IPS-18c (cell line): ENCODE data around the gene TRIM3.

Experiments used
- H3K4me3 ChIP-seq: 2 replicates; pipeline ENCODE4 v1.7.0; 2013; ENCODE audit warnings: low read depth, mild to moderate bottlenecking, low read length, moderate library complexity; ENCODE audit not compliant: insufficient read depth
- H3K9me3 ChIP-seq: one replicate; pipeline ENCODE4 v1.6.1; 2013; ENCODE audit warnings: mild to moderate bottlenecking, low read length, moderate library complexity; ENCODE audit not compliant: control insufficient read depth, insufficient read depth

Gene TRIM3

GRCh38 chr11:6456361-6457073 lies 17.2 kb downstream of the TRIM3 start:
- no peaks in the 10 kb centered on the region for H3K9me3 ChIP-seq

GRCh38 chr11:6455070-6455469 lies 18.7 kb downstream of the TRIM3 start:
- no peak overlapping the region for H3K4me3 ChIP-seq

More at GRCh38 chr11:6456361-6457073, 17.2 kb downstream of the TRIM3 start:
- no peak overlapping the region for H3K4me3 ChIP-seq

DNA sequence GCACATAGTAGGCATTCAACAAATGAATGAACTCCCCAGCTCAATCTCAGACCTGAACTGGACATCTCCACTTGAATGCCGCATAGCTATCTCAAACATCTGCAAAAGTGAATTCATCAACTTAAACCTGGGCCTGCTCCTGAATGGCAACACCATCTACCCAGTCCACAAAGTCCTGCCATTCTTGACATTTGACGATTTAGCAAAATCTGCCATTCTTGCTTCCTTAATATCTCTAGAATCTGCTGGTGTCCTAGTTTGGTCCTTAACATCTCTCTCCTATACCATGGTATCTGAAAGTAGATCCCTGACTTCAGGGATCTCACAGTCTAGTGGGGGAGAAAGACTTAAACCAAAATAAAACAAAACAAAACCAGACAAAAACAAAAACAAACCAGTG lies 20.6 kb downstream of the TRIM3 start:
- no peak overlapping the region for H3K4me3 ChIP-seq
- no peaks in the 10 kb centered on the region for H3K9me3 ChIP-seq

More at GRCh38 chr11:6455070-6455469, 18.7 kb downstream of the TRIM3 start:
- H3K9me3 ChIP-seq = no peaks in the 10 kb centered on the region

- Histone ChIP-seq H3K4me3 (no peak overlapping the region), H3K9me3 (no peaks in the 10 kb centered on the region)
Measured at GRCh38 chr11:6452219-6452618, 21.5 kb downstream of the TRIM3 start.

DNA sequence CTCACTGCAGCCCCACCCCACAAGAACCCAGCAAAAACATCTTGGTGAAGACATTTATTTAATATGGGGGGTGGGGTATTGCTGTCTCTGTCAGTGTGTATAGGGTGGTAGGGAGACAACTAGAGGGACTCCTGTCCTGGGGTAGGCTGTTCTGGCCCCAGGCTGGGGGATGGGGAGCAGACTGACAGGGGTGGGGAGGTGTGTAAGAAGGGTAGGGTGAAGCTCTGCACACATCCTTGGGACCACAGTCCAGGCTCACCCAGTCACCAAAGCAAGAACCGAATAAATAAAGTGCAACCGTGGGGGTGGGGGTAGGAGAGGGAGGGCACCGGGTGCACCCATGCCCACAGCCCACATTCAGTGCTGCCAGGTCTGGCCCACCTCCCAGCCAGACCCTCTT lies 25.2 kb downstream of the TRIM3 start:
- H3K4me3 ChIP-seq = no peak overlapping the region
- no peaks in the 10 kb centered on the region for H3K9me3 ChIP-seq

DNA sequence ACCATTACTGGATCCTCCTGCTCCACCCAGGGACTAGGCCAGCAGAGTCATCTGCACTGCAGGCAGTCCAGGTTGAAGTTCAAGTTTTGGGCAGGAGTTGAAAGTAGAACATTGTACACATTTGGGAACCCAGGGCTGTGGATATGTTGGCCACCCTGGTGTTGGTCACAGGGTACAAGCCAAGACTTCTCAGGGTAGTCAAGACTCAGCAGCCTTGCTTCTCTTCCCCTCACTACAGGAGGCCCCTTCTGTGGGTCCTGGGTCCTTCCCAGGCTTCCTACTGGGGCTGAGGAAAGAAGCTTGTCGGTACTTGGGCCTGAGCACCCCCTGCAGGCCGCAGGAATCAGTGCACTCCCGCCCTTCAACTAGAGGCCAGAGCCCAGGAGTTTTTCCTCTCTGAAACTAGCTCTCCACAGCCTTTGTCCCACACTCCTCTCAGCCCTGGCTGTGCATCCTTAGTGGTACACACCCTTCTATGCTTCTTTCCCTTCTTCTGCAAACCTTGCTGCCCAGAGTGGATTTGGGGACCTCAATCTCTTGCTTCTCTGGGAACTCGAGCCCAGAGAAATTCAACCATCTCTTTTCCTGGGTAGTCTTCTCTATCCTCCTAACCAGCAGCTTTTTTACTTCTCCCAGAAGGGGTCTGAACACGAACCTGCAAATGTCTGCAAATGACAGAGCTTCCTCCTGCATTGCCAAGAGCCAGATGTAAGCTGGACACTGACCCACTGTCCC lies 30.3 kb downstream of the TRIM3 start:
- H3K4me3 ChIP-seq = no peak overlapping the region
- no peaks in the 10 kb centered on the region for H3K9me3 ChIP-seq

- H3K9me3 ChIP-seq = no peaks in the 10 kb centered on the region
- H3K4me3 ChIP-seq = no peak overlapping the region
Measured at GRCh38 chr11:6442441-6442840, 31.3 kb downstream of the TRIM3 start.

DNA sequence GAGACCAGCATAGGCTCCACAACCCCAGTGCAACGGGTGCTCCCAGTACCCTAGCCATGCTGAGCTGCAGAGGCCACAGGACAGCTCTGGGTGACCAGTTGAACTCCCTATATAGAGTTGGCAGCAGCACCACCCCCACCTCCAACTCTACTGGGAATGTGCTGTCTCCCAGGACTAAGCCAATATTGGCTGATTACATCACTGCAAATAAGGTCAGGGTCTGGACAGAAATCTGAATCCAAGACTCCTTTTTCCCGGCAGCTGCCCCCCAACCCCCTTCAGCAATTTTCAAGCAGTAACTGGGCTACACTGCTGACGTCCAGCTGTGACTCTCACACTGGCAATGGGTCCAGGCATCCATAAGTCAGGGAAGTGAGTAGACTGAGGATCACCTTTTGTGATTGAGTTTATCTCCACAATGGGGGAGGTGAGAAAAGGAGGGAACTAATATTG lies 32.8 kb downstream of the TRIM3 start, which contains the start of gene HPX:
TSS of gene HPX (minus strand) at position 82 of the 453 bp plus-strand sequence. CDS start at position 58, 24 bp downstream.
- H3K4me3 ChIP-seq = no peak within 1 kb of the TSS
- H3K9me3 ChIP-seq = no peaks in the 10 kb centered on the region

DNA sequence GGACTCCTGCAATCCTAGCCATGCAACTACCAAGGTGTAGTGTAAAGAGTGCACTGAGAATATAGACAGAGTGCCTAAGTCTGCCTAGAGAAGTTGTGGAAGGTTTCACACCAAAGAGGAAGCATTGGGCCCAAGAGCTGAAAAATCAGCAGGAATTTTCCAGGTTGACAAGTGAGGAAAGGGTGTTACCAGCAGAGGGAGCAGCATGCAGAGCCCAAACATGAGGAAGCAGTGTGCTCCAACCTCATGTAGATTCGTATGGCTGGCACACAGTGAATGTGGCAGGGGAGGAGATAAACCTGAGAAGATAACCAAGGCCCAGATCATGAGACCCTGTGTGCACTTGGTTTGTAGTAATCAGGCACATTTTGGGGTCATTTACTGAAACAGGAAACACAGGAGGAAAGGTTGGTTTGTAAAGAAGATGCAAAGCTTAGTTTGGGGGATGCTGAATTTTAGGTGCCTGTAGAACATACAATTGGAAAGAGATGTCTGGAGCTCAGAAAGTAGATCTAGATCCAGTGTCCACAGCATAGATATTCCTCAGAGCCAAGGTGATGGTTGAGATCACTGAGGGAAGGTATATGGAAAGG lies 34.7 kb downstream of the TRIM3 start:
- Histone ChIP-seq H3K9me3 (no peaks in the 10 kb centered on the region), H3K4me3 (no peak overlapping the region)

GRCh38 chr11:6437993-6438392 lies 35.7 kb downstream of the TRIM3 start:
- Histone ChIP-seq H3K9me3 (no peaks in the 10 kb centered on the region), H3K4me3 (no peak overlapping the region)

DNA sequence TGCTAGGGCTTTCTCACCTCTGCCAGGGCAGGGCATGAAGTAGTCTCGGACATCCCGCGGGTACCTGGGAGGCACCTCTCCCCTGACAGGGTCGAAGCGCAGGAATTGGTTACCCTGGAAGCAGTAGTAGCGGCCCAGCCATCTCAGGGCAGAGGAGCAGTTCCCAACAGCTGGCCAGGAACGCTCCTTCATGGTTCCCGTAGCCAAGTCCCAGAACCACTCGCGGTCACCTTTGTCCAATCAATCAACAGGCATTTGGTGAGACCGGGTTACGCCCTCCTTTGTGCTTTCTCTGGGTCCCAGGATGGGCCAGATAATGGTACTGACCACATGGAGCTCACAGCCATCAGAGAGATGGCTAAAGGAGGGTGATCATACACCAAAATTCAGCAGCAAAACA lies 36.3 kb downstream of the TRIM3 start:
- H3K4me3 ChIP-seq = no peak overlapping the region
- no peaks in the 10 kb centered on the region for H3K9me3 ChIP-seq

- no peak overlapping the region for H3K4me3 ChIP-seq
- no peaks in the 10 kb centered on the region for H3K9me3 ChIP-seq
Measured at GRCh38 chr11:6433998-6434660, 39.6 kb downstream of the TRIM3 start.

DNA sequence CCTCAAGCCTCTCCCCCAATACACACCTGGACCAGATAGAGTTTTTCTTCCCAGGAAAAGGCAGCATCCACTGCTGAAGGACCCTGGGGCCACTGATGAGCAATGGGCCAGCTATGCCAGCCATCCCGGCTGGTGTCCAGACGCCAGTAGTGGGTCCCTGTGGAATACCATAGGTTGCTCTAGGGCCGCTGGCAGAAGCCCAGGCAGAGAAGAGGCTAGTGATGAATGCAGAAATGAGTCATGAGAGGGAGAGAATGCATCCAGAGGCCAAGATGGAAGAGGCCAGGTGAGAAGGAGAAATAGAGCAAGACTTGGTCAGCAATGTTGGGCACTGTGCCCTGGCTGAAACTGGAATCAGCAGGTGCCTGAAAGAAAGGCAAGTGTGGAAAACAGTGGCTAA lies 41.9 kb downstream of the TRIM3 start:
- no peaks in the 10 kb centered on the region for H3K9me3 ChIP-seq
- no peak overlapping the region for H3K4me3 ChIP-seq

DNA sequence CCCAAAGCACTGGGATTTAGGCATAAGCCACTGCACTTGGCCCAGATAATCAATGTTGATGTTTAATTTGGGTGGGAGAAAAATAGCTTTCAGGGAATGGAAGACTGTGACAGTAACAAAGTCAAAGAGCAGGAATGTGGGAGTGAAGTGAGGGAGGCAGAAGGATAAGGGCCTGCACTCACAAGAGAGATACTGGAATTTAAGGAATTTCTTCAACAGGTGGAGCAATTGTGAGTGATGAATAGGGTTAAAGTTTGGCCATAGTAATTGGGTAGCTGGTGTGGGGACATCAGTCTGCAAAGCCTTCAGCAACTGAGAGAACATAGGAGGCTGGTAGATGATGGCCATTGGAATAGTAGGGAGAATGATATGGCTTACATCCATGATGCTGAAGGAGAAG lies 46.2 kb downstream of the TRIM3 start:
- H3K4me3 ChIP-seq = no peak overlapping the region

GRCh38 chr11:6420677-6421076 lies 53.1 kb downstream of the TRIM3 start:
- H3K9me3 ChIP-seq = no peaks in the 10 kb centered on the region
- H3K4me3 ChIP-seq = no peak overlapping the region

More for the DNA sequence above, 46.2 kb downstream of the TRIM3 start:
- no peaks in the 10 kb centered on the region for H3K9me3 ChIP-seq

GRCh38 chr11:6419009-6419631 lies 54.6 kb downstream of the TRIM3 start, which contains the start of gene APBB1:
Gene APBB1, minus strand, starts transcription at chr11:6419094. Its CDS starts 7,747 bp downstream, at chr11:6411347.
- H3K9me3 ChIP-seq = no peaks in the 10 kb centered on the region

GRCh38 chr11:6418557-6419008 lies 55.2 kb downstream of the TRIM3 start:
- H3K9me3 ChIP-seq = no peaks in the 10 kb centered on the region
- peak overlapping the region; percentile 87 for H3K4me3 ChIP-seq

More at GRCh38 chr11:6419009-6419631, 54.6 kb downstream of the TRIM3 start, which contains the start of gene APBB1:
- peak within 1 kb of the TSS; percentile 87 for H3K4me3 ChIP-seq
